ENCODE measurements around the gene TPCN1. TPM values are rescaled to one million over a fixed set of nuclear protein-coding genes. Genes with fewer than 3 reads are reported as not detected.

TPCN1 gene
- total and polyA plus RNA-seq, 2 of the 8 experiments (the other 6 are each of a cell fraction or from before 2014, with no cell fraction given) = 14.9 to 21.4 TPM

- no peak overlapping the region for H4K5ac ChIP-seq (ENCODE audit: insufficient read length, low read depth, low read length)
- FAIRE-seq (no peak), DNase-seq (ENCODE audit: low read depth in 1 of 2, low spot score in 2 of 2) (no peak)
- H3K9ac ChIP-seq (replicated peaks in 1 of 4; ENCODE audit: extremely low read depth in 1 of 4, low read depth in 3 of 4, low read length in 3 of 4) = no peak overlapping the region
- no peaks in the 10 kb centered on the region for H3K4me1 ChIP-seq (replicated peaks in 1 of 4; ENCODE audit: control insufficient read depth in 3 of 4, insufficient read depth in 4 of 4, low read length in 3 of 4)
- 91% methylated on average over 5 of the region's 5 CpGs; no CpG with 5 or more reads in 1 of the 2 experiments for WGBS, 2 experiments (ENCODE audit: extremely low coverage in 1 of 2, insufficient coverage in 1 of 2, insufficient read length in 1 of 2, insufficient replicate concordance in 2 of 2, low coverage in 1 of 2, low lambda C conversion rate in 2 of 2, missing lambda C conversion rate in 1 of 2)
- H3K36me3 ChIP-seq (ENCODE audit: control insufficient read depth in 2 of 4, insufficient read depth in 4 of 4, low read length in 3 of 4) = peaks cover 0 to 3% (median 0%) of the 10 kb centered on the region in 4 experiments; a peak in 2 of 8 replicates
- H2BK5ac ChIP-seq (ENCODE audit: low read depth, low read length) = no peak overlapping the region
- H3K9me3 ChIP-seq (ENCODE audit: insufficient read depth in 2 of 2, low read depth in 1 of 2, low read length in 1 of 2) = no peaks in the 10 kb centered on the region
- H3K79me2 ChIP-seq (ENCODE audit: control insufficient read depth in 1 of 2, insufficient read depth in 2 of 2, low read length in 2 of 2) = no peaks in the 10 kb centered on the region
- CTCF ChIA-PET (ENCODE audit: partially characterized antibody) = interaction anchor here (1.2 kb wide), 2 partner anchors 14 to 135 kb away, joined by 4 to 5 read pairs; no protein-coding TSS in a partner anchor
- no peak overlapping the region for H3K14ac ChIP-seq (ENCODE audit: insufficient read length)
- no peak overlapping the region for H2AK5ac ChIP-seq (ENCODE audit: low read depth, low read length)
- no peaks in the 10 kb centered on the region for H3K23me2 ChIP-seq (ENCODE audit: low read depth, low read length)
- no peak overlapping the region for H2AFZ ChIP-seq (ENCODE audit: low read length)
- no peaks in the 10 kb centered on the region for H3K79me1 ChIP-seq (ENCODE audit: low read depth, low read length)
- H3K18ac ChIP-seq (ENCODE audit: extremely low read depth, low read length) = no peak overlapping the region
- no peak overlapping the region for H3K27ac ChIP-seq (ENCODE audit: low read depth, low read length)
- no peak overlapping the region for H3K4me3 ChIP-seq (ENCODE audit: extremely low read depth in 1 of 4, insufficient read depth in 2 of 4, low read depth in 3 of 4, low read length in 4 of 4)
- H2BK12ac ChIP-seq (ENCODE audit: low read depth, low read length) = no peak overlapping the region
- no peak overlapping the region for H2BK20ac ChIP-seq (ENCODE audit: low read length)
- H3K56ac ChIP-seq (replicated peaks; ENCODE audit: insufficient read length, low read depth, low read length) = no peak overlapping the region
- no peak overlapping the region for H3K4me2 ChIP-seq (ENCODE audit: insufficient read depth in 1 of 2, low read depth in 2 of 2, low read length in 2 of 2)
- no peak overlapping the region for H3K4ac ChIP-seq (replicated peaks; ENCODE audit: insufficient read length, low read depth, low read length)
- POLR2A ChIA-PET (ENCODE audit: partially characterized antibody) = interaction anchor here (1.0 to 3.9 kb wide), 4 partner anchors 7 to 114 kb away, joined by 3 to 20 read pairs (median 3); no protein-coding TSS in a partner anchor
- H4K8ac ChIP-seq (ENCODE audit: extremely low read depth, insufficient read depth, low read length) = no peak overlapping the region
- TF ChIP-seq TEAD4 (IDR thresholded peaks at IDR 0.05; ENCODE audit: low read depth, low read length) = no peak
- no peak overlapping the region for H2BK15ac ChIP-seq (ENCODE audit: low read length)
- no peak overlapping the region for H3K23ac ChIP-seq (ENCODE audit: insufficient read length)
- H2BK120ac ChIP-seq (replicated peaks; ENCODE audit: low read depth, low read length) = no peak overlapping the region
- H3K27me3 ChIP-seq (replicated peaks in 1 of 4; ENCODE audit: control insufficient read depth in 3 of 4, extremely low read depth in 1 of 4, insufficient read depth in 3 of 4, low read length in 3 of 4) = no peaks in the 10 kb centered on the region
- no peak overlapping the region for H4K91ac ChIP-seq (replicated peaks; ENCODE audit: insufficient read length, low read length)
- H4K20me1 ChIP-seq (replicated peaks in 1 of 2; ENCODE audit: control insufficient read depth in 1 of 2, insufficient read depth in 2 of 2, low read length in 2 of 2) = no peaks in the 10 kb centered on the region
These were observed 69.2 kb downstream of the TPCN1 start for GRCh38 chr12:113290506-113290905.

Data from H1 (cell line).